Measurements from ENCODE around the gene NEURL1.

- TF ChIP-seq, protein P1, sequence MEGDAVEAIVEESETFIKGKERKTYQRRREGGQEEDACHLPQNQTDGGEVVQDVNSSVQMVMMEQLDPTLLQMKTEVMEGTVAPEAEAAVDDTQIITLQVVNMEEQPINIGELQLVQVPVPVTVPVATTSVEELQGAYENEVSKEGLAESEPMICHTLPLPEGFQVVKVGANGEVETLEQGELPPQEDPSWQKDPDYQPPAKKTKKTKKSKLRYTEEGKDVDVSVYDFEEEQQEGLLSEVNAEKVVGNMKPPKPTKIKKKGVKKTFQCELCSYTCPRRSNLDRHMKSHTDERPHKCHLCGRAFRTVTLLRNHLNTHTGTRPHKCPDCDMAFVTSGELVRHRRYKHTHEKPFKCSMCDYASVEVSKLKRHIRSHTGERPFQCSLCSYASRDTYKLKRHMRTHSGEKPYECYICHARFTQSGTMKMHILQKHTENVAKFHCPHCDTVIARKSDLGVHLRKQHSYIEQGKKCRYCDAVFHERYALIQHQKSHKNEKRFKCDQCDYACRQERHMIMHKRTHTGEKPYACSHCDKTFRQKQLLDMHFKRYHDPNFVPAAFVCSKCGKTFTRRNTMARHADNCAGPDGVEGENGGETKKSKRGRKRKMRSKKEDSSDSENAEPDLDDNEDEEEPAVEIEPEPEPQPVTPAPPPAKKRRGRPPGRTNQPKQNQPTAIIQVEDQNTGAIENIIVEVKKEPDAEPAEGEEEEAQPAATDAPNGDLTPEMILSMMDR (conservative IDR thresholded peaks at IDR 0.05; ENCODE audit: low read length) = peak; percentile 85
- no peak for TF ChIP-seq EZH2phosphoT487 (IDR thresholded peaks at IDR 0.05; ENCODE audit: borderline replicate concordance)
These were observed 112.0 kb downstream of the NEURL1 start for GRCh38 chr10:103605359-103606096.
